PC-9 (cell line): Measurements from ENCODE around the gene PLAC1. TPM values are rescaled to one million over a fixed set of nuclear protein-coding genes. Genes with fewer than 3 reads are reported as not detected.

Experiments used
- BruUV-seq: library from RNA; stranded (reverse); fragments of 400-500 nt; replicated peaks from 2 replicates; lab custom pipeline; 2021; lab: Mats Ljungman, UMichigan
- CTCF ChIA-PET: fragments of 300-600 bp; sonication (Branson Sonifier 250); formaldehyde crosslinking; loops from one replicate; lab custom pipeline; 2022; ENCODE audit warnings: antibody characterized with exemption; lab: Charles Lee
- POLR2A ChIA-PET: fragments of 300-600 bp; sonication (Branson Sonifier 250); formaldehyde crosslinking; loops from one replicate; lab custom pipeline; 2022; ENCODE audit warnings: antibody characterized with exemption; ENCODE audit not compliant: unreplicated experiment; lab: Charles Lee
- DNase-seq, 2 experiments: peaks; one replicate each; pipeline versions ENCODE4 v3.0.0 to v3.0.0-alpha.2; 2015 to 2022; ENCODE audit warnings: mixed read lengths in 1 of 2
- H2AFZ ChIP-seq: fragments of 200-600 bp; sonication (generic); 2 replicates; pipeline ENCODE4 v1.8.1; 2017; ENCODE audit warnings: antibody characterized with exemption
- H3F3A ChIP-seq: fragments of 200-600 bp; sonication (generic); 2 replicates; pipeline ENCODE4 v1.8.1; 2017; ENCODE audit warnings: antibody characterized with exemption, mild to moderate bottlenecking, low read depth; ENCODE audit not compliant: insufficient read depth
- H3K27ac ChIP-seq: fragments of 200-600 bp; sonication (generic); 2 replicates; pipeline ENCODE4 v1.6.1; 2016; ENCODE audit warnings: mixed run types
- H3K27me3 ChIP-seq: fragments of 200-600 bp; sonication (generic); 2 replicates; pipeline ENCODE4 v1.6.1; 2016; ENCODE audit warnings: low read depth, mixed run types; ENCODE audit not compliant: insufficient read depth
- H3K36me3 ChIP-seq: fragments of 200-600 bp; sonication (generic); 2 replicates; pipeline ENCODE4 v1.6.1; 2016; ENCODE audit warnings: low read depth, mixed run types
- H3K4me1 ChIP-seq: fragments of 200-600 bp; sonication (generic); replicated peaks from 2 replicates; pipeline ENCODE4 v1.6.1; 2016; ENCODE audit warnings: mixed run types; ENCODE audit not compliant: insufficient read depth
- H3K4me2 ChIP-seq: fragments of 200-600 bp; sonication (generic); 2 replicates; pipeline ENCODE4 v1.6.1; 2017; ENCODE audit warnings: mixed run types
- H3K4me3 ChIP-seq: fragments of 200-600 bp; sonication (generic); 2 replicates; pipeline ENCODE4 v1.6.1; 2016; ENCODE audit warnings: mixed run types
- H3K79me2 ChIP-seq: fragments of 200-600 bp; sonication (generic); 2 replicates; pipeline ENCODE4 v1.6.1; 2017; ENCODE audit warnings: low read depth, mixed run types
- H3K9me2 ChIP-seq: fragments of 200-600 bp; sonication (generic); 2 replicates; pipeline ENCODE4 v1.8.1; 2017; ENCODE audit warnings: mild to moderate bottlenecking; ENCODE audit not compliant: insufficient read depth
- H3K9me3 ChIP-seq: fragments of 200-600 bp; sonication (generic); 2 replicates; pipeline ENCODE4 v1.8.1; 2016; ENCODE audit warnings: low read depth; ENCODE audit not compliant: insufficient read depth
- H4K20me1 ChIP-seq: fragments of 200-600 bp; sonication (generic); 2 replicates; pipeline ENCODE4 v1.8.1; 2017; ENCODE audit not compliant: insufficient read depth
- EZH2 ChIP-seq: fragments of 200-600 bp; sonication (generic); IDR thresholded peaks from 2 replicates; pipeline ENCODE4 v1.8.0; 2017; ENCODE audit warnings: antibody characterized with exemption, low read depth
- intact Hi-C: fragments of 100-400 bp; cut with micrococcal nuclease; formaldehyde crosslinking; loops from one replicate; pipeline ENCODE4 v1.10.0; 2022; ENCODE audit not compliant: unreplicated experiment
- total RNA-seq: library from RNA; stranded (reverse); gene quantifications from 2 replicates; pipeline ENCODE4 v1.2.3, GENCODE V29; 2021
- TF ChIP-seq, protein P1 (sequence below): fragments of 200-600 bp; sonication (generic); conservative IDR thresholded peaks from 2 replicates; pipeline ENCODE4 v1.6.1; 2017; ENCODE audit warnings: mixed run types, antibody characterized with exemption, mild to moderate bottlenecking, moderate library complexity

Gene PLAC1
- total RNA-seq, 1 experiment from 2014 or later, result 2.1 TPM

DNA sequence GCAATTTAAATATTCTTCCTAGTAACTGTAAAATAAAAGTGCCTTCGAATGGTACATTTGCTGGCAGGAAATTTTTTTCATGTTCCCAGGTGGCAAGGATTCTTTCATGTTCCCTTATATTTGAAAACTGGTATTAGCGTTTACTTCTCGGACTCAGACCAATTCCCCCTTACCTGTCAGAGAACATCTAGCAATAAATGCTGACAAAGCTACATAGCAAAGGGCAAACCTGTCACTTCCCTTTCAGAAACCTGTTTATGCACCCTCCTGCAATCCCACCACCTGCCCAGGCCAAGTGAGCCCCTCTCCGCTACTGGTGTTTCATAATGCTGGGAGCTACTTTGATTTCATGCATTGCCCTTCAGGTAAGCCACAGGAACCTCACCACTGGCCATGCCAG lies 100.1 kb downstream of the PLAC1 start:
- TF ChIP-seq EZH2, result no peak
- TF ChIP-seq, protein P1, sequence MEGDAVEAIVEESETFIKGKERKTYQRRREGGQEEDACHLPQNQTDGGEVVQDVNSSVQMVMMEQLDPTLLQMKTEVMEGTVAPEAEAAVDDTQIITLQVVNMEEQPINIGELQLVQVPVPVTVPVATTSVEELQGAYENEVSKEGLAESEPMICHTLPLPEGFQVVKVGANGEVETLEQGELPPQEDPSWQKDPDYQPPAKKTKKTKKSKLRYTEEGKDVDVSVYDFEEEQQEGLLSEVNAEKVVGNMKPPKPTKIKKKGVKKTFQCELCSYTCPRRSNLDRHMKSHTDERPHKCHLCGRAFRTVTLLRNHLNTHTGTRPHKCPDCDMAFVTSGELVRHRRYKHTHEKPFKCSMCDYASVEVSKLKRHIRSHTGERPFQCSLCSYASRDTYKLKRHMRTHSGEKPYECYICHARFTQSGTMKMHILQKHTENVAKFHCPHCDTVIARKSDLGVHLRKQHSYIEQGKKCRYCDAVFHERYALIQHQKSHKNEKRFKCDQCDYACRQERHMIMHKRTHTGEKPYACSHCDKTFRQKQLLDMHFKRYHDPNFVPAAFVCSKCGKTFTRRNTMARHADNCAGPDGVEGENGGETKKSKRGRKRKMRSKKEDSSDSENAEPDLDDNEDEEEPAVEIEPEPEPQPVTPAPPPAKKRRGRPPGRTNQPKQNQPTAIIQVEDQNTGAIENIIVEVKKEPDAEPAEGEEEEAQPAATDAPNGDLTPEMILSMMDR, result no peak
- DNase-seq, result no peak
- H3K4me2 ChIP-seq, result no peak overlapping the region
- CTCF ChIA-PET, result no interaction called here
- no peaks in the 10 kb centered on the region for H4K20me1 ChIP-seq
- no peaks in the 10 kb centered on the region for H3K9me2 ChIP-seq
- no peak overlapping the region for H3K27ac ChIP-seq
- BruUV-seq, result no TSS peak
- no peak overlapping the region for H3K4me3 ChIP-seq
- H3K79me2 ChIP-seq, result no peaks in the 10 kb centered on the region
- intact Hi-C loops, result no loop called here
- no peaks in the 10 kb centered on the region for H3F3A ChIP-seq
- no peaks in the 10 kb centered on the region for H3K4me1 ChIP-seq
- H3K36me3 ChIP-seq, result no peaks in the 10 kb centered on the region
- no peak overlapping the region for H2AFZ ChIP-seq
- peaks cover 5% of the 10 kb centered on the region; the same call in 1 of the 2 replicates for H3K9me3 ChIP-seq
- no peaks in the 10 kb centered on the region for H3K27me3 ChIP-seq
- POLR2A ChIA-PET, result no interaction called here

DNA sequence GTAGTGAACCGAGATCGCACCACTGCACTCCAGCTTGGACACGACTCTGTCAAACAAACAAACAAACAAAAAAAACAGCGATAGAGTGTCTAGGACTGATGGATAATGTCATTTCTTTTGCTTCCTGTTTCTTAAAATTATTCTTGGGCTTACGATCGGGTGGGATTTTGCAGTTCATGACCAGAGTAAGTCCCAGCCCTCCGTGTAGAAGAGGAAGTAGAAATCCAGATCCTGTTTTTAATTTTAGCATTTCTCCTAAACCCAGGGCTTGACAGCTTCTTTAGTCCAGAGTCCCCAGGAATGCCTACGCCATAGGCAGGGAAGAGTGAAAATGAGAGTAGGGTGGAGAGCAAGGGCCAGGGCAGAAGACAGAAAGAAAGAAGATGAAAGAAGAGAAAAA lies 104.0 kb downstream of the PLAC1 start:
- H4K20me1 ChIP-seq, result no peaks in the 10 kb centered on the region
- H3K4me2 ChIP-seq, result no peak overlapping the region
- H3K79me2 ChIP-seq, result no peaks in the 10 kb centered on the region
- no peak overlapping the region for H3K4me3 ChIP-seq
- H3K4me1 ChIP-seq, result peaks cover 17% of the 10 kb centered on the region
- ChIA-PET POLR2A (no interaction called here), CTCF (no interaction called here)
- DNase-seq, result no peak
- no peaks in the 10 kb centered on the region for H3K36me3 ChIP-seq
- no TSS peak for BruUV-seq
- H2AFZ ChIP-seq, result no peak overlapping the region
- no peak for TF ChIP-seq EZH2
- TF ChIP-seq, protein P1, result no peak
- H3F3A ChIP-seq, result peaks cover 23% of the 10 kb centered on the region
- H3K27ac ChIP-seq, result no peak overlapping the region
- H3K27me3 ChIP-seq, result no peaks in the 10 kb centered on the region
- no peaks in the 10 kb centered on the region for H3K9me2 ChIP-seq
- intact Hi-C loops, result no loop called here
- H3K9me3 ChIP-seq, result no peaks in the 10 kb centered on the region

DNA sequence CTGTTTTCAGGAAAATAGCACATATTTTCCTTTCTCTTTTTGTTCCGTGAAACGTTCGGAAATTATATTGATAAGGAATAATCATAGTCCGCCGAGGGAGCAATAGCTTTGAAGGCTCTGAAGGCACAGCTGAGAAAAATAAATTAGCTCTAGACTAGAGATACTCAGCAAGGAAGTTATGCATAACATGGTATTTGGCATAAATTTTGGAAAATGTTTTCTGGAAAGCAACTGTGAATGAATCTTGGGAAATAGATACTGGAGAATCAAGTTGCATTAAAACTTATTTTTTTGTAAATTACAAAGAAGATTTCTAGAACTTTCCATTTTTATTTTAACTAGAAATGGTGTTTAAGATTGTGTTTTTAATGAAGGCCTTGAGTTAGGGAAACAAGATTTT lies 105.9 kb downstream of the PLAC1 start:
- Histone ChIP-seq H3F3A (peaks cover 31% of the 10 kb centered on the region), H3K27me3 (no peaks in the 10 kb centered on the region), H3K9me3 (no peaks in the 10 kb centered on the region), H4K20me1 (no peaks in the 10 kb centered on the region), H3K27ac (no peak overlapping the region), H3K4me2 (peak overlapping the region; percentile 82), H3K4me1 (peaks cover 23% of the 10 kb centered on the region), H2AFZ (no peak overlapping the region), H3K9me2 (no peaks in the 10 kb centered on the region), H3K4me3 (no peak overlapping the region), H3K36me3 (no peaks in the 10 kb centered on the region), H3K79me2 (peaks cover 10% of the 10 kb centered on the region)
- DNase-seq, result no peak
- no TSS peak for BruUV-seq
- intact Hi-C loops, result no loop called here
- POLR2A ChIA-PET, result interaction anchor here (0.5 kb wide), 1 partner anchor 999 kb away, joined by 4 read pairs; no protein-coding TSS in a partner anchor
- no peak for TF ChIP-seq EZH2
- CTCF ChIA-PET, result interaction anchor here (0.6 kb wide), 1 partner anchor 116 kb away, joined by 5 read pairs; no protein-coding TSS in a partner anchor
